H9 (cell line): ENCODE measurements around the gene NDUFB2. TPM values are rescaled to one million over a fixed set of nuclear protein-coding genes. Genes with fewer than 3 reads are reported as not detected.

Experiments
- DNase-seq: peaks from one replicate; pipeline ENCODE4 v3.0.0-alpha.2; 2017
- H2AFZ ChIP-seq: one replicate; pipeline ENCODE4 v1.6.1; 2013; ENCODE audit warnings: mild to moderate bottlenecking, low read length, control low read depth, moderate library complexity
- H2AK5ac ChIP-seq: 2 replicates; pipeline ENCODE4 v1.6.1; 2013; ENCODE audit warnings: low read length, control low read depth, mixed read lengths; ENCODE audit not compliant: insufficient read length
- H2BK120ac ChIP-seq: one replicate; pipeline ENCODE4 v1.6.1; 2013; ENCODE audit warnings: low read depth, mild to moderate bottlenecking, low read length, control low read depth, inconsistent platforms; ENCODE audit not compliant: poor library complexity, severe bottlenecking
- H2BK12ac ChIP-seq: 2 replicates; pipeline ENCODE4 v1.6.1; 2013; ENCODE audit warnings: low read length, control low read depth, mixed read lengths, low read depth; ENCODE audit not compliant: insufficient read length
- H2BK15ac ChIP-seq: 2 replicates; pipeline ENCODE4 v1.6.1; 2013; ENCODE audit warnings: low read depth, low read length, control low read depth
- H2BK20ac ChIP-seq: one replicate; pipeline ENCODE4 v1.6.1; 2013; ENCODE audit warnings: low read depth, mild to moderate bottlenecking, low read length, control low read depth, inconsistent platforms; ENCODE audit not compliant: poor library complexity, severe bottlenecking
- H2BK5ac ChIP-seq: 2 replicates; pipeline ENCODE4 v1.6.1; 2013; ENCODE audit warnings: low read length, control low read depth, mixed read lengths; ENCODE audit not compliant: insufficient read length
- H3K14ac ChIP-seq: 2 replicates; pipeline ENCODE4 v1.6.1; 2013; ENCODE audit warnings: low read length, control low read depth; ENCODE audit not compliant: insufficient read depth
- H3K18ac ChIP-seq: 2 replicates; pipeline ENCODE4 v1.6.1; 2013; ENCODE audit warnings: low read depth, mild to moderate bottlenecking, mixed read lengths, low read length, control low read depth; ENCODE audit not compliant: insufficient read length
- H3K23ac ChIP-seq: 2 replicates; pipeline ENCODE4 v1.6.1; 2013; ENCODE audit warnings: low read length, control low read depth, mixed read lengths, low read depth; ENCODE audit not compliant: insufficient read length
- H3K23me2 ChIP-seq: 2 replicates; pipeline ENCODE4 v1.6.1; 2013; ENCODE audit warnings: low read depth, mild to moderate bottlenecking, mixed read lengths, low read length, control low read depth; ENCODE audit not compliant: insufficient read length, poor library complexity, severe bottlenecking
- H3K27ac ChIP-seq: 2 replicates; pipeline ENCODE4 v1.5.1; 2013; ENCODE audit warnings: low read length, control low read depth, mixed read lengths, low read depth; ENCODE audit not compliant: insufficient read length
- H3K27me3 ChIP-seq: 2 replicates; pipeline ENCODE4 v1.6.1; 2013; ENCODE audit warnings: low read length, control low read depth, inconsistent platforms; ENCODE audit not compliant: insufficient read depth
- H3K4ac ChIP-seq: 2 replicates; pipeline ENCODE4 v1.6.1; 2013; ENCODE audit warnings: low read depth, mild to moderate bottlenecking, control low read depth, inconsistent platforms, low read length, moderate library complexity
- H3K4me1 ChIP-seq: 2 replicates; pipeline ENCODE4 v1.6.1; 2013; ENCODE audit warnings: low read length, control low read depth, inconsistent platforms; ENCODE audit not compliant: insufficient read depth
- H3K4me2 ChIP-seq: 2 replicates; pipeline ENCODE4 v1.6.1; 2013; ENCODE audit warnings: low read length, control low read depth, mixed read lengths; ENCODE audit not compliant: insufficient read length, insufficient read depth
- H3K56ac ChIP-seq: 2 replicates; pipeline ENCODE4 v1.6.1; 2013; ENCODE audit warnings: low read depth, mild to moderate bottlenecking, mixed read lengths, low read length, control low read depth; ENCODE audit not compliant: insufficient read length
- H3K79me1 ChIP-seq: 2 replicates; pipeline ENCODE4 v1.6.1; 2013; ENCODE audit warnings: low read depth, mild to moderate bottlenecking, moderate library complexity, low read length, control low read depth, inconsistent platforms; ENCODE audit not compliant: insufficient read depth, poor library complexity, severe bottlenecking
- H3K79me2 ChIP-seq: 2 replicates; pipeline ENCODE4 v1.6.1; 2013; ENCODE audit warnings: low read length, control low read depth, inconsistent platforms; ENCODE audit not compliant: insufficient read depth
- H3K9ac ChIP-seq: 2 replicates; pipeline ENCODE4 v1.6.1; 2013; ENCODE audit warnings: low read length, control low read depth, mixed read lengths; ENCODE audit not compliant: insufficient read length; ENCODE audit errors: extremely low read depth
- H3K9me3 ChIP-seq: one replicate; pipeline ENCODE4 v1.6.1; 2013; ENCODE audit warnings: low read depth, low read length, inconsistent platforms; ENCODE audit not compliant: control insufficient read depth
- H3T11ph ChIP-seq: one replicate; pipeline ENCODE4 v1.6.1; 2013; ENCODE audit warnings: mild to moderate bottlenecking, low read length, control low read depth, inconsistent platforms
- H4K20me1 ChIP-seq: one replicate; pipeline ENCODE4 v1.6.1; 2013; ENCODE audit not compliant: control insufficient read depth, insufficient read length, insufficient read depth
- H4K5ac ChIP-seq: 2 replicates; pipeline ENCODE4 v1.6.1; 2013; ENCODE audit warnings: low read depth, mild to moderate bottlenecking, mixed read lengths, low read length, control low read depth; ENCODE audit not compliant: insufficient read length
- H4K8ac ChIP-seq: replicated peaks from 2 replicates; pipeline ENCODE4 v1.6.1; 2013; ENCODE audit warnings: low read length, control low read depth, mixed read lengths, low read depth; ENCODE audit not compliant: insufficient read length
- H4K91ac ChIP-seq: 2 replicates; pipeline ENCODE4 v1.6.1; 2013; ENCODE audit warnings: low read depth, mild to moderate bottlenecking, moderate library complexity, mixed read lengths, low read length, control low read depth; ENCODE audit not compliant: insufficient read length
- H3K27ac Mint-ChIP-seq, 3 experiments: 2 replicates in 2 of 3; 3 replicates in 1 of 3; pipeline ENCODE4 v1.8.0; 2020 to 2021; ENCODE audit warnings: mixed read lengths in 3 of 3, mild to moderate bottlenecking in 1 of 3, moderate library complexity in 1 of 3
- H3K27me3 Mint-ChIP-seq: 2 replicates; pipeline ENCODE4 v1.8.0; 2021; ENCODE audit warnings: low read depth, mild to moderate bottlenecking, moderate library complexity, mixed read lengths
- H3K36me3 Mint-ChIP-seq, 3 experiments: 2 replicates in 2 of 3; 3 replicates in 1 of 3; pipeline ENCODE4 v1.8.0; 2020 to 2021; ENCODE audit warnings: low read depth in 3 of 3, mixed read lengths in 3 of 3; ENCODE audit not compliant: insufficient read depth in 1 of 3
- H3K4me1 Mint-ChIP-seq, 2 experiments: 2 replicates each; pipeline ENCODE4 v1.8.0; 2020; ENCODE audit warnings: mixed read lengths in 2 of 2
- H3K4me3 Mint-ChIP-seq, 2 experiments: 2 replicates in 1 of 2; 3 replicates in 1 of 2; pipeline ENCODE4 v1.8.0; 2020 to 2021; ENCODE audit warnings: mild to moderate bottlenecking in 2 of 2, mixed read lengths in 2 of 2, moderate library complexity in 1 of 2
- H3K9me3 Mint-ChIP-seq, 2 experiments: 2 replicates in 1 of 2; 3 replicates in 1 of 2; pipeline ENCODE4 v1.8.0; 2020; ENCODE audit warnings: mild to moderate bottlenecking in 2 of 2, mixed read lengths in 2 of 2, moderate library complexity in 1 of 2
- CTCF ChIP-seq: fragments of 200-600 bp; sonication (generic); conservative IDR thresholded peaks from 3 replicates; pipeline ENCODE4 v1.8.0; 2021; ENCODE audit warnings: antibody characterized with exemption, mild to moderate bottlenecking
- WGBS: extraction: QIAGEN DNeasy Blood & Tissue Kit; methylation state at CpG from one replicate; pipeline ENCODE4 v1.1.7; 2013; ENCODE audit warnings: missing lambda C conversion rate, low lambda C conversion rate, mixed read lengths; ENCODE audit not compliant: insufficient read length; ENCODE audit errors: extremely low coverage; 5-methylcytosine and 5-hydroxymethylcytosine counted together
- total RNA-seq: library from RNA; stranded (reverse); gene quantifications from 2 replicates; pipeline ENCODE4 v1.2.1, GENCODE V29; 2021

The NDUFB2 gene
- total RNA-seq, 1 experiment from 2014 or later, result 177 TPM

DNA sequence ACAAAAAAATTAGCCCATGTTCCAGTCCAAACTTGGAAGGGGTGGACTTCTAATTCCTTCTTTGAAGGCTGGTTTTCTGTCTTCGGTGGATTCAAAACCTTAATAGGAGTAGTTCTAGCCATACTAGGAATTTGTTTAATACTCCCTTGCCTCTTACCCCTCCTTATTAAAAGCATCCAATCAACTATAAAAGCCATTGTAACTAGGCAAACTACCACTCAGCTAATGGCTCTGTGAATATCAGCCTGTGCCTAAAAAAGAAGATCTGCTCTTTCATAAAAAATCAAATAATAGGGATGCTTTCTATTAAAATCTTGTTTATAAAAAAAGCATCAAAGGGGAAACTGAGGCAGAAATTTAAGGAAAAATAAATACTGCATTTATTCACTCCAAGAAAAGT lies 27.9 kb upstream of the NDUFB2 start:
- Histone ChIP-seq H3K9me3 (no peaks in the 10 kb centered on the region), H3K4me2 (no peak overlapping the region), H3K4ac (no peak overlapping the region), H2BK12ac (no peak overlapping the region), H3K14ac (no peak overlapping the region), H3K27ac (no peak overlapping the region), H2BK15ac (no peak overlapping the region), H4K8ac (no peak overlapping the region), H3K4me1 (no peaks in the 10 kb centered on the region; the same call in 1 of the 2 replicates), H4K5ac (no peak overlapping the region), H4K20me1 (no peaks in the 10 kb centered on the region), H2AFZ (no peak overlapping the region), H2BK20ac (no peak overlapping the region), H3K23ac (no peak overlapping the region), H3K79me1 (no peaks in the 10 kb centered on the region), H3K23me2 (peaks cover 6% of the 10 kb centered on the region), H3K56ac (no peak overlapping the region), H3K27me3 (no peaks in the 10 kb centered on the region), H3T11ph (no peak overlapping the region), H4K91ac (no peak overlapping the region), H2AK5ac (no peak overlapping the region), H3K9ac (no peak overlapping the region), H2BK120ac (no peak overlapping the region), H2BK5ac (no peak overlapping the region), H3K79me2 (no peaks in the 10 kb centered on the region), H3K18ac (no peak overlapping the region)
- H3K9me3 Mint-ChIP-seq, result no peaks in the 10 kb centered on the region
- no peak overlapping the region for H3K27ac Mint-ChIP-seq
- H3K27me3 Mint-ChIP-seq, result peaks cover 8% of the 10 kb centered on the region
- H3K4me1 Mint-ChIP-seq, result peaks cover 7 to 13% of the 10 kb centered on the region in 2 experiments
- H3K36me3 Mint-ChIP-seq, result no peaks in the 10 kb centered on the region
- no peak for TF ChIP-seq CTCF
- DNase-seq, result no peak
- WGBS, result no CpG with 5 or more reads among the region's 1 CpG
- H3K4me3 Mint-ChIP-seq, result no peak overlapping the region
